T-helper 2 cell (primary cell): Measurements from ENCODE around the gene RBM43.
A peak's percentile ranks its signal among the peaks of the same experiment; 100 is the strongest.

Experiments used
- DNase-seq, 5 experiments: peaks; one replicate each; pipeline versions ENCODE4 v3.0.0 to v3.0.0-alpha.2; 2012 to 2022

RBM43 gene

DNA sequence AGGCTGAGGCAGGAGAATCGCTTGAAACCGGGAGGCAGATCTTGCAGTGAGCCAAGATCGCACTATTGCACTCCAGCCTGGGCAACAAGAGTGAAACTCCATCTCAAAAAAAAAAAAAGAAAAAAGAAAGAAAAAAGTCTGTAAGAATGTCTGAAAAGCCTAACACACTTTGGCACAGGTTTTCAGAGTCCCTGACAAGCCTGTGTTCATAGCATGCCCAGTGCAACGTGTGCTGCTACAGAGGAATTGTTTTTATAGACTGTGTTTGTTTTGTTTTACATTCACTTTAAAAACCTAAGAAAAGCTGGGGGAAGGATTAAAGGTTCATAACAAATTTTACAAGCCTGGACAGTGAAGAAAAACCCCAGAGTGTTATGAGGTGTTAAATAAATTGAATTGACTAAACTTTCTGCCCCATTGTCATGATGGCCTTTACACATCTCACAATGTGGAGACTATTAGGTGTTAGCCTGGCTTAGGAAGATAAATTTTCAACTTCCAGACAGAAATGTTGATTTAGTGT lies 55.2 kb downstream of the RBM43 start:
- DNase-seq, result no peak

- DNase-seq, result no peak
Observed at GRCh38 chr2:151205571-151205970, 56.1 kb downstream of the RBM43 start.

GRCh38 chr2:151204756-151205155 lies 56.9 kb downstream of the RBM43 start:
- no peak for DNase-seq

DNA sequence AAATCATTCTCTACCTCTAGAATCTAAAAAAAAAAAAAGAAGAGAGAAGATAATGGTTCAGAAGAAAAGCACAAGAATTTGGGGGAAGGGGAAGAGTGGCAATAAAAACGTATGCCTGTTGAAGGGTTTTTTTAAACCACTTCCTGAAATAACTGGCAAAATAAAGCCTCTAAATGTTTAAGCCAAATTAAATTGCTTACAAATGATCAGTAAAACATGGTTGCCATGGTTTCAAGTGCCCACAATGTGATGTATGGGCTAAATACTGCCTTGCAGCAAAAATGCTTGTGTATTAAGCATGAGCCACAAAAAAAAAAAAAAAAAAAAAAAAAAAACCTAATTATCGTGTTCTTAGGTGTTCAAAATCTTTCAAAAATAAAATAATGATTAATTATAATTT lies 60.8 kb downstream of the RBM43 start:
- DNase-seq, result peak in 1 of 5 experiments; percentile 12

GRCh38 chr2:151200277-151200676 lies 61.4 kb downstream of the RBM43 start:
- no peak for DNase-seq

- DNase-seq, result no peak
Observed at GRCh38 chr2:151198645-151199044, 63.0 kb downstream of the RBM43 start.
